Endothelial cell of umbilical vein (primary cell): ENCODE data around the gene TSHZ1. TPM values are rescaled to one million over a fixed set of nuclear protein-coding genes. Genes with fewer than 3 reads are reported as not detected.

Experiments used
- BruUV-seq: library from RNA; stranded (reverse); fragments of 400-500 nt; replicated peaks from 2 replicates; lab custom pipeline; 2021; lab: Mats Ljungman, UMichigan
- CTCF ChIA-PET: fragments of 300-600, 350-600 bp; sonication (Branson Sonifier 250); formaldehyde crosslinking; loops from one replicate; lab custom pipeline; 2021; ENCODE audit warnings: antibody characterized with exemption, inconsistent platforms; lab: Charles Lee
- POLR2A ChIA-PET: fragments of 300-600, 350-600 bp; sonication (Branson Sonifier 250); formaldehyde crosslinking; loops from one replicate; lab custom pipeline; 2021; ENCODE audit warnings: antibody characterized with exemption, inconsistent platforms; lab: Charles Lee
- DNase-seq: peaks from one replicate; pipeline ENCODE4 v3.0.0-alpha.2; 2011; ENCODE audit warnings: low read depth, low spot score
- FAIRE-seq: peaks from 2 replicates; lab custom pipeline; 2011; peaks lifted over from hg19 to GRCh38; lab: Jason Lieb, UNC
- H2AFZ ChIP-seq: 2 replicates; pipeline ENCODE4 v1.6.0; 2012; ENCODE audit warnings: low read depth, low read length, control low read depth, inconsistent platforms
- H3K27ac ChIP-seq: 2 replicates; pipeline ENCODE4 v1.5.1; 2011; ENCODE audit warnings: low read depth, mild to moderate bottlenecking, control low read depth, low read length, moderate library complexity; ENCODE audit not compliant: insufficient read depth
- H3K27me3 ChIP-seq, 2 experiments: 2 replicates each; pipeline versions ENCODE4 v1.6.0 to v1.6.1; 2011; ENCODE audit warnings: low read length in 2 of 2, mixed read lengths in 1 of 2; ENCODE audit not compliant: control insufficient read depth in 2 of 2, insufficient read depth in 2 of 2
- H3K36me3 ChIP-seq, 2 experiments: 2 replicates in 1 of 2; 3 replicates in 1 of 2; pipeline ENCODE4 v1.5.1; 2011; ENCODE audit warnings: low read length in 2 of 2, mild to moderate bottlenecking in 1 of 2, moderate library complexity in 1 of 2; ENCODE audit not compliant: control insufficient read depth in 2 of 2, insufficient read depth in 2 of 2; ENCODE audit errors: extremely low read depth in 1 of 2
- H3K4me1 ChIP-seq: 3 replicates; pipeline ENCODE4 v1.5.1; 2011; ENCODE audit warnings: mild to moderate bottlenecking, low read length; ENCODE audit not compliant: control insufficient read depth, insufficient read depth; ENCODE audit errors: extremely low read depth
- H3K4me2 ChIP-seq: 2 replicates; pipeline ENCODE4 v1.6.1; 2011; ENCODE audit warnings: low read length, control low read depth, mixed read lengths; ENCODE audit not compliant: insufficient read depth
- H3K4me3 ChIP-seq, 3 experiments: fragments of 200-600 bp in 1 of 3; sonication (generic), shearing (Covaris generic) in 1 of 3; replicated peaks in 1 of 3; 2 replicates each; pipeline ENCODE4 v1.5.1; 2011 to 2016; ENCODE audit warnings: control low read depth in 3 of 3, low read length in 3 of 3, mild to moderate bottlenecking in 2 of 3, inconsistent platforms in 1 of 3, low read depth in 1 of 3, moderate library complexity in 1 of 3; ENCODE audit not compliant: insufficient read depth in 1 of 3
- H3K79me2 ChIP-seq: 2 replicates; pipeline ENCODE4 v1.6.0; 2012; ENCODE audit warnings: low read length, inconsistent platforms; ENCODE audit not compliant: control insufficient read depth, insufficient read depth
- H3K9ac ChIP-seq: replicated peaks from 2 replicates; pipeline ENCODE3; 2011; ENCODE audit warnings: low read length, control low read depth; ENCODE audit not compliant: insufficient read depth; ENCODE audit errors: extremely low read depth
- H3K9me1 ChIP-seq: replicated peaks from 3 replicates; pipeline ENCODE4 v1.6.0; 2011; ENCODE audit warnings: mild to moderate bottlenecking, low read length; ENCODE audit not compliant: control insufficient read depth, insufficient read depth; ENCODE audit errors: extremely low read depth
- H3K9me3 ChIP-seq: replicated peaks from 2 replicates; pipeline ENCODE4 v1.5.1; 2012; ENCODE audit warnings: low read length, inconsistent platforms; ENCODE audit not compliant: control insufficient read depth, insufficient read depth
- H4K20me1 ChIP-seq: replicated peaks from 2 replicates; pipeline ENCODE3; 2011; ENCODE audit warnings: mild to moderate bottlenecking, low read length; ENCODE audit not compliant: control insufficient read depth, insufficient read depth; ENCODE audit errors: extremely low read depth
- EZH2 ChIP-seq: IDR thresholded peaks from 2 replicates; pipeline ENCODE4 v1.6.1; 2012; ENCODE audit warnings: borderline replicate concordance, low read depth, mild to moderate bottlenecking, moderate library complexity, low read length, inconsistent platforms; ENCODE audit not compliant: severe bottlenecking
- FOS ChIP-seq: IDR thresholded peaks from 2 replicates; pipeline ENCODE4 v1.6.1; 2011; ENCODE audit warnings: mild to moderate bottlenecking, low read length, moderate library complexity, borderline replicate concordance; ENCODE audit not compliant: insufficient read depth
- GATA2 ChIP-seq: IDR thresholded peaks from 2 replicates; pipeline ENCODE4 v1.7.0; 2011; ENCODE audit warnings: low read depth, mild to moderate bottlenecking, moderate library complexity, mixed read lengths, low read length; ENCODE audit not compliant: insufficient read length, insufficient read depth
- JUN ChIP-seq: IDR thresholded peaks from 2 replicates; pipeline ENCODE4 v1.6.1; 2011; ENCODE audit warnings: borderline replicate concordance, low read depth; ENCODE audit not compliant: insufficient read length, insufficient read depth
- MYC ChIP-seq: IDR thresholded peaks from one replicate; pipeline ENCODE4 v1.6.1; 2011; ENCODE audit warnings: mild to moderate bottlenecking, low read depth, low read length
- POLR2A ChIP-seq: IDR thresholded peaks from 2 replicates; pipeline ENCODE4 v1.6.1; 2012; ENCODE audit warnings: low read depth, mild to moderate bottlenecking, control low read depth, low read length
- POLR2AphosphoS5 ChIP-seq: IDR thresholded peaks from 2 replicates; pipeline ENCODE4 v1.6.1; 2012; ENCODE audit warnings: low read depth, mild to moderate bottlenecking, control low read depth, low read length, moderate library complexity; ENCODE audit not compliant: insufficient read depth
- dilution Hi-C: fragments of 300-500 bp; cut with MboI; formaldehyde crosslinking; loops from one replicate; pipeline ENCODE4 v1.15.0; 2019; ENCODE audit warnings: low sequenced_read_pairs; ENCODE audit not compliant: extremely low pct_ligation_motif_present
- intact Hi-C: fragments of 100-400 bp; cut with micrococcal nuclease; formaldehyde crosslinking; loops from one replicate; pipeline ENCODE4 v1.10.0; 2022
- polyA plus RNA-seq, 4 experiments: library from polyadenylated mRNA; depleted of rRNA in 3 of 4; stranded (reverse) in 3 of 4; unstranded in 1 of 4; fragments of >200 nt; gene quantifications; 2 replicates each; pipeline versions ENCODE4 v1.2.1 to v1.2.3, GENCODE V29; 2011 to 2012; ENCODE audit warnings: missing spikeins in 1 of 4
- total RNA-seq: library from RNA; stranded (reverse); gene quantifications from 2 replicates; pipeline ENCODE4 v1.2.3, GENCODE V29; 2021
- TF ChIP-seq, protein P1 (sequence below): IDR thresholded peaks from 2 replicates; pipeline ENCODE4 v1.6.1; 2011; ENCODE audit not compliant: insufficient read depth, insufficient read length
- TF ChIP-seq, protein P2 (sequence below), 2 donors: IDR thresholded peaks; 1 replicate in 1 of 2; 2 replicates in 1 of 2; pipeline ENCODE4 v1.5.1; 2011; ENCODE audit warnings: low read length in 2 of 2, mild to moderate bottlenecking in 2 of 2, moderate library complexity in 2 of 2, control low read depth in 1 of 2, inconsistent platforms in 1 of 2, low read depth in 1 of 2; ENCODE audit not compliant: insufficient read depth in 1 of 2; ENCODE audit errors: extremely low read depth in 1 of 2

Gene TSHZ1
- total and polyA plus RNA-seq, 2 donors (not counting 3 experiments of a cell fraction or from before 2014, with no cell fraction given), result 4.2 to 10.2 TPM

DNA sequence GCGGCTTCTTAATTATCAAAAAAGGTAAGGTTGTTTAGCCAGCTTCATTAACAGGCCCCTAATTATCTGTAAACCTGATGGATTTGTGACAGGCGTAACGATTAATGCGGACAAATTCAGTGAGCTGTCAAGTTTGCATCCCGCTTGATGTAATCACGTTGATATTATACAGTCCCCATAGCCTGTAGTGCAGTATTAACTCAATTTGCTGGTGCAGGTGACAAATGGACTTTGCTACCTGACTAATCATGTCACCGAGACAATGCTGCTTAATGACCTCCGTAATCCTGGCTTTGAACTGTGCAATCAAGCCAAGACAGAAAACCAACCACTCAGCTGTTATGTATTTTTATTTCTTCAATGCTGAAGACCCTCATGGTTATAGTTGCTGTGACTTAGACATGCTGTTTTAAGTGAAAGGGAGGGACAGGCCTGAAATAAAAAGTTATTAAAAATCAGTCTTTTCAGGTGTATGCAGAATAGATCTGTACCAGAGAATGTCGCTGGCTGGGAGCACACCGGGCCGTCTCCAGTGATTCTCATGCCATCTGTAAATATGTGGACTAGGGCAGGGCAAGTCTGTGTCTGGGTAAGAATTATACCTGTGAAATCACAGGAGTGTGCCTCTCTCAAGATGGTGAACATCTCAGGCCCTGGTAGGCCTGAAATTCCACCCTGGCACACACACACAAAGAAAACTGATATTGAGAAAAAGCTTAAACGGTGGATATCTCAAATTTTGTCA lies 4.3 kb downstream of the TSHZ1 start:
- H3K27ac ChIP-seq, result no peak overlapping the region
- no peak overlapping the region for H3K9ac ChIP-seq
- H3K4me3 ChIP-seq, result no peak overlapping the region
- H4K20me1 ChIP-seq, result no peaks in the 10 kb centered on the region
- no TSS peak for BruUV-seq
- H3K27me3 ChIP-seq, result no peaks in the 10 kb centered on the region
- DNase-seq (no peak), FAIRE-seq (no peak)
- dilution Hi-C loops, result no loop called here
- ChIA-PET CTCF (interaction anchor here (1.7 to 2.7 kb wide), 2 partner anchors 15 to 65 kb away, joined by 7 to 10 read pairs; no protein-coding TSS in a partner anchor), POLR2A (no interaction called here)
- peaks cover 25% of the 10 kb centered on the region for H3K79me2 ChIP-seq
- H2AFZ ChIP-seq, result no peak overlapping the region
- TF ChIP-seq MYC (no peak), EZH2 (no peak), GATA2 (no peak), FOS (no peak), JUN (no peak), POLR2AphosphoS5 (no peak), POLR2A (no peak)
- TF ChIP-seq, protein P1, sequence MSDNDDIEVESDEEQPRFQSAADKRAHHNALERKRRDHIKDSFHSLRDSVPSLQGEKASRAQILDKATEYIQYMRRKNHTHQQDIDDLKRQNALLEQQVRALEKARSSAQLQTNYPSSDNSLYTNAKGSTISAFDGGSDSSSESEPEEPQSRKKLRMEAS, result no peak
- TF ChIP-seq, protein P2, sequence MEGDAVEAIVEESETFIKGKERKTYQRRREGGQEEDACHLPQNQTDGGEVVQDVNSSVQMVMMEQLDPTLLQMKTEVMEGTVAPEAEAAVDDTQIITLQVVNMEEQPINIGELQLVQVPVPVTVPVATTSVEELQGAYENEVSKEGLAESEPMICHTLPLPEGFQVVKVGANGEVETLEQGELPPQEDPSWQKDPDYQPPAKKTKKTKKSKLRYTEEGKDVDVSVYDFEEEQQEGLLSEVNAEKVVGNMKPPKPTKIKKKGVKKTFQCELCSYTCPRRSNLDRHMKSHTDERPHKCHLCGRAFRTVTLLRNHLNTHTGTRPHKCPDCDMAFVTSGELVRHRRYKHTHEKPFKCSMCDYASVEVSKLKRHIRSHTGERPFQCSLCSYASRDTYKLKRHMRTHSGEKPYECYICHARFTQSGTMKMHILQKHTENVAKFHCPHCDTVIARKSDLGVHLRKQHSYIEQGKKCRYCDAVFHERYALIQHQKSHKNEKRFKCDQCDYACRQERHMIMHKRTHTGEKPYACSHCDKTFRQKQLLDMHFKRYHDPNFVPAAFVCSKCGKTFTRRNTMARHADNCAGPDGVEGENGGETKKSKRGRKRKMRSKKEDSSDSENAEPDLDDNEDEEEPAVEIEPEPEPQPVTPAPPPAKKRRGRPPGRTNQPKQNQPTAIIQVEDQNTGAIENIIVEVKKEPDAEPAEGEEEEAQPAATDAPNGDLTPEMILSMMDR (IDR thresholded peaks at IDR 0.05; ENCODE audit: extremely low read depth in 1 of 2, insufficient read depth in 1 of 2, low read depth in 1 of 2, low read length in 2 of 2), result no peak
- no peak overlapping the region for H3K4me2 ChIP-seq
- H3K9me3 ChIP-seq, result no peaks in the 10 kb centered on the region
- H3K4me1 ChIP-seq, result peaks cover 35% of the 10 kb centered on the region
- intact Hi-C loops, result loop anchor here (5.0 to 10.0 kb wide), 3 partner anchors 52 to 1280 kb away; partner anchors contain the start of gene ZNF516
- H3K36me3 ChIP-seq, result no peaks in the 10 kb centered on the region
- H3K9me1 ChIP-seq, result no peaks in the 10 kb centered on the region
